NB4 (cell line): ENCODE data around the gene SIX4.

Source experiments
- DNase-seq: peaks from one replicate; pipeline ENCODE4 v3.0.0; 2010; ENCODE audit warnings: low read depth
- H3K4me3 ChIP-seq: one replicate; pipeline ENCODE4 v1.5.1; 2011; ENCODE audit warnings: mild to moderate bottlenecking, low read depth, low read length, moderate library complexity
- CTCF ChIP-seq: IDR thresholded peaks from one replicate; pipeline ENCODE4 v1.5.1; 2012; ENCODE audit warnings: low read depth, low read length
- MYC ChIP-seq: IDR thresholded peaks from 2 replicates; pipeline ENCODE4 v1.6.1; 2011; ENCODE audit warnings: low read depth, low read length
- POLR2A ChIP-seq: IDR thresholded peaks from 2 replicates; pipeline ENCODE4 v1.6.1; 2011; ENCODE audit warnings: mild to moderate bottlenecking; ENCODE audit not compliant: insufficient read length; ENCODE audit errors: extremely low read depth
- TF ChIP-seq, protein P1 (sequence below): IDR thresholded peaks from 2 replicates; pipeline ENCODE4 v1.6.1; 2011; ENCODE audit warnings: low read depth, low read length

SIX4 gene

GRCh38 chr14:60695327-60695726, 28.8 kb downstream of the SIX4 start:
- no peak for TF ChIP-seq POLR2A
- no peak overlapping the region for H3K4me3 ChIP-seq
- no peak for DNase-seq

- no peak for TF ChIP-seq POLR2A
- TF ChIP-seq, protein P1, sequence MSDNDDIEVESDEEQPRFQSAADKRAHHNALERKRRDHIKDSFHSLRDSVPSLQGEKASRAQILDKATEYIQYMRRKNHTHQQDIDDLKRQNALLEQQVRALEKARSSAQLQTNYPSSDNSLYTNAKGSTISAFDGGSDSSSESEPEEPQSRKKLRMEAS, result no peak
- no peak for TF ChIP-seq CTCF
- TF ChIP-seq MYC, result no peak
- no peak overlapping the region for H3K4me3 ChIP-seq
- DNase-seq, result no peak
Observed at GRCh38 chr14:60691383-60692113, 32.6 kb downstream of the SIX4 start.

- H3K4me3 ChIP-seq, result no peak overlapping the region
- TF ChIP-seq MYC (no peak), CTCF (no peak), POLR2A (no peak)
- TF ChIP-seq, protein P1, result no peak
- no peak for DNase-seq
Observed at GRCh38 chr14:60686865-60687264, 37.3 kb downstream of the SIX4 start.

DNA sequence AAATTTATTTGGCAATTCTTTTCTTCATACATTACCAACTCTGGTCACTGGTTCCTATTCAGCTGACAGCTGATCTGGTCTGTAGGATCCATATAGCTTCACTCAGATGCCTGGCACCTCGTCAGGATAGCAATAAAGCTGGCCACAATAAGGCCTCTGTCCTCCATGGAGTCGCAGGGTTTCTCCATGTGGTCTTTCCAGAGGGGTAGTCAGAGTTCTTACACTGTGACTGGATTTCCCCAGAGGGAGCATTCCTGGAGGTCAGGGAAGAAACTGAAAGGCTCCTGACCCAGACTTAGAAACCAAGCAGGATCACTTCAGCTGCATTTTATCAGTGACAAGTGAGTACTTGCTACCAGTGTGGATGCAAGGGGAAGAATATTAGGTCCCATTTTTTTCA, 39.9 kb downstream of the SIX4 start:
- no peak for TF ChIP-seq CTCF
- TF ChIP-seq MYC, result no peak
- TF ChIP-seq, protein P1, result no peak
- H3K4me3 ChIP-seq, result no peak overlapping the region
- DNase-seq, result no peak

DNA sequence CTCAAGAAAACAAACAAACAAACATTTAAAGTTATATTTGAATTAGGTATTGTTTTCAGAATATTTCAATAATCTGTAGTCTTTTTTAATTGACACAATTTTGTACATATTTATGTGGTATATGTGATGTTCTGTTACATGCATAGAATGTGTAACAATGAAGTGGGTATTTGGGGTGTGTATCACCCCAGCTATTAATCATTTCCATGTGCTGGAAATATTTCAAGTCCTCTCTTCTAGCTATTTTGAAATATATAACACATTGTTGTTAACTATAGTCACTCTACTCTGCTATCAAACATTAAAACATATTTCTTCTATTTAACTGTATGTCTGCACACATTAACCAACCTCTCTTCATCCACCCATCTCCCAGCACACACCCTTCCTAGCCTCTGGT, 42.9 kb downstream of the SIX4 start:
- no peak for DNase-seq

GRCh38 chr14:60680511-60680910, 43.6 kb downstream of the SIX4 start:
- DNase-seq, result no peak
- TF ChIP-seq CTCF (no peak), POLR2A (no peak), MYC (no peak)
- TF ChIP-seq, protein P1, result no peak
- H3K4me3 ChIP-seq, result no peak overlapping the region

More for the DNA sequence above, 42.9 kb downstream of the SIX4 start:
- no peak overlapping the region for H3K4me3 ChIP-seq
- TF ChIP-seq CTCF, result no peak
- no peak for TF ChIP-seq MYC
- TF ChIP-seq POLR2A, result no peak
- TF ChIP-seq, protein P1, result no peak
